ENCODE data around the gene ITGB3. TPM values are rescaled to one million over a fixed set of nuclear protein-coding genes. Genes with fewer than 3 reads are reported as not detected.

Gene ITGB3
- total and polyA plus RNA-seq, 2 experiments from 2014 or later, result 3.5 to 7.2 TPM

DNA sequence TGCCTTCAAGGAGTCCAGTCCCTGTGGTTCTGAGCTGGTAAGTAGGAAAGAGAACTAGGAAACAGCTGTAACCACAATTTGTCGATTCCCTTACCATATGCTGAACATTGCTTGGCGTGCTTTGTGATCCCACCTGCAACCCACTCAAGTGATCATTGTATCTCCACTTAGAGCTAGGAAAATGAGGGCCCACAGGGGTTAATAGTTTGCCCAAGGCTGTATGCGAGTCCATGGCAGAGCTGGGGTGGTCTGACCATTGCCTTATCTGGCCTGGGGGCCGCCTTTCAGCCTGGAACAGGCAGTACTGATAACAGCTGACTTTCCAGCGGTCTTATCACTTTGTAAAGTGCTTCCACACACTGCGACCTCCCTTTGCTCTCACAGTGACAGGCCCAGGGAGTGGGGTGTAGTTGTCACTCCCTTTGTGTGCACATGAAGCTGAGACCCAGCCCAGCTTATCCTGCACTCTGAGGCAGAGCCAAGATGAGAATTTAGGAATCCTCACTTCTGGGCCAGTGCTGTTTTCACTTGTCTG, 34.7 kb upstream of the ITGB3 start:
- DNase-seq, result no peak
- no peaks in the 10 kb centered on the region for H3K27me3 ChIP-seq (replicated peaks; ENCODE audit: insufficient read depth)
- in situ Hi-C loops (cut with MboI), result no loop called here
- no peak overlapping the region for H3K4me3 ChIP-seq
- no peaks in the 10 kb centered on the region for H3F3A ChIP-seq (ENCODE audit: insufficient read depth)
- no peaks in the 10 kb centered on the region for H3K4me1 ChIP-seq (ENCODE audit: insufficient read depth)
- no peak overlapping the region for H3K27ac ChIP-seq
- no peak overlapping the region for H3K9ac ChIP-seq
- no peaks in the 10 kb centered on the region for H3K9me3 ChIP-seq (ENCODE audit: low read depth)
- no peaks in the 10 kb centered on the region for H3K9me2 ChIP-seq (ENCODE audit: insufficient read depth)
- H3K36me3 ChIP-seq (ENCODE audit: low read depth), result no peaks in the 10 kb centered on the region
- no peak overlapping the region for H3K4me2 ChIP-seq (ENCODE audit: unreplicated experiment)
- WGBS, 2 experiments (ENCODE audit: low coverage in 1 of 2, low lambda C conversion rate in 2 of 2, missing lambda C conversion rate in 2 of 2), result 85 to 86% methylated on average over 6 of the region's 6 CpGs
- H4K20me1 ChIP-seq (ENCODE audit: insufficient read depth), result no peaks in the 10 kb centered on the region
- H2AFZ ChIP-seq, result no peak overlapping the region
- H3K79me2 ChIP-seq (ENCODE audit: insufficient read depth), result no peaks in the 10 kb centered on the region
- TF ChIP-seq EZH2phosphoT487 (IDR thresholded peaks at IDR 0.05; ENCODE audit: insufficient read depth, low read depth) (no peak), EZH2 (IDR thresholded peaks at IDR 0.05; ENCODE audit: insufficient read depth, poor library complexity, severe bottlenecking) (no peak)

DNA sequence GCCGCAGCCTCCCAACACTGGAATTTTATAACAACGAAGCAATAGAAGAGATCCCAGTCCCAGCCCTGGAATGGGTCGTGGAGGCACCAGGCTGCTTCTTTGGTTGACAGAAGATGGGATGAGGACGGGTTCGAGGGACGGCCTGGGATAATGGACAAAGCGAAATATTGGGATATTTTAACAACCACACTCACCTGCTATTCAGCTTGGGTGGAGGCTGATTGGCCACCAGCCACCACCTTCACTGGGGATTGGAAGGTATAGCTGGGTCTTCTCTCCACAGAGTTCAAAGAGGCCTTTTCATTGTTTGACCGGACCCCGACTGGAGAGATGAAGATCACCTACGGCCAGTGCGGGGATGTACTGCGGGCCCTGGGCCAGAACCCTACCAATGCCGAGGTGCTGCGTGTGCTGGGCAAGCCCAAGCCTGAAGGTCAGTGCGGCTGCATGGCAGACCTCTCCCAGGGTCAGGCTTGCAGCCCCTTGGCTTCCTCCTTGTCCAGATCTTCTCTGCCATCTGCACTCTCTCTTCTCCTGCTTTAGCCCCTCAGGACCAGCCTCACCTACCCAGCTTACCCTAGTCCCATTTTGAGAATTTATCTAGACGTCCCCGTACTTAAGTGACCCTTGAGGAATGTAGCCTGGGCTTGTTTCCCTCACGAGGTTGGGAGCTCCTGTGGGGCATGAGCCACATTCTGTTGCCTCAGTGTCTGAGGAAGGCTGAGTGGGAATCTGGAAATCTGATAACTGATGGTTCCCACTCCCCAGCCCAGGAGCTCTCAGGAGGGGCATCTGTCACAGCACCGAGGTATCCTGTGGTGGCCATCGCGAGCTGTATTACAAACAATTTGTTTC, 33.8 kb upstream of the ITGB3 start:
- H2AFZ ChIP-seq, result no peak overlapping the region
- H4K20me1 ChIP-seq (ENCODE audit: insufficient read depth), result no peaks in the 10 kb centered on the region
- H3K9ac ChIP-seq, result no peak overlapping the region
- H3K9me2 ChIP-seq (ENCODE audit: insufficient read depth), result no peaks in the 10 kb centered on the region
- H3K9me3 ChIP-seq (ENCODE audit: low read depth), result no peaks in the 10 kb centered on the region
- in situ Hi-C loops (cut with MboI), result no loop called here
- no peak overlapping the region for H3K27ac ChIP-seq
- H3K36me3 ChIP-seq (ENCODE audit: low read depth), result no peaks in the 10 kb centered on the region
- TF ChIP-seq EZH2phosphoT487 (IDR thresholded peaks at IDR 0.05; ENCODE audit: insufficient read depth, low read depth) (no peak), EZH2 (IDR thresholded peaks at IDR 0.05; ENCODE audit: insufficient read depth, poor library complexity, severe bottlenecking) (no peak)
- no peak overlapping the region for H3K4me2 ChIP-seq (ENCODE audit: unreplicated experiment)
- 91 to 93% methylated on average over 21 of the region's 21 CpGs for WGBS, 2 experiments (ENCODE audit: low coverage in 1 of 2, low lambda C conversion rate in 2 of 2, missing lambda C conversion rate in 2 of 2)
- no peak for DNase-seq
- peaks cover 3% of the 10 kb centered on the region for H3K4me1 ChIP-seq (ENCODE audit: insufficient read depth)
- H3K27me3 ChIP-seq (replicated peaks; ENCODE audit: insufficient read depth), result no peaks in the 10 kb centered on the region
- no peak overlapping the region for H3K4me3 ChIP-seq
- no peaks in the 10 kb centered on the region for H3F3A ChIP-seq (ENCODE audit: insufficient read depth)
- H3K79me2 ChIP-seq (ENCODE audit: insufficient read depth), result no peaks in the 10 kb centered on the region

DNA sequence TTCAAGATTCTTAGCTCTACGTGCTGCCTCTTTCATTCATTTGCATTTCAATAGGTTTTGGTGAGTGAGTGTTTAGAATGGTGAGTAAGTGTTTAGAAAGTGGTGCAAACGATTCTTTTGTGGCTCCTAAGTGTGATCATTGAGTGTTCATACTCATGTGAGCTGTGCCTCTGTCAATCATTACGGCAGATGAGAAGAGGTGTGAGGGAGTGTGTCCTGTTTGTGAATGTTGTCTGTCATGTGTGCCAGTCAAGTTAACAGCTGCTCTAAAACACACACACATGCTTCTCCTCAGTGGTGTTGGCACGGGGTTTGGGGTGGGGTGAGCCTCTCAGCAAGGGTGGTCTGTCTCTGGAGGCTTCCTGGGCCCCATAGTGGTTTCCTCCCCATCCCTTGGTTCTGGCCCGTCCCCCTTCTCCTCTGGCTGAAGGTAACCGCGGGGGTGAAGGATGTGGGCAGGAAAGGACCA, 33.1 kb upstream of the ITGB3 start:
- in situ Hi-C loops (cut with MboI), result no loop called here
- H3K79me2 ChIP-seq (ENCODE audit: insufficient read depth), result no peaks in the 10 kb centered on the region
- no peak overlapping the region for H3K4me3 ChIP-seq
- H3K9me2 ChIP-seq (ENCODE audit: insufficient read depth), result no peaks in the 10 kb centered on the region
- WGBS, 2 experiments (ENCODE audit: low coverage in 1 of 2, low lambda C conversion rate in 2 of 2, missing lambda C conversion rate in 2 of 2), result 67 to 70% methylated on average over 7 of the region's 7 CpGs
- H3K27ac ChIP-seq, result no peak overlapping the region
- no peaks in the 10 kb centered on the region for H3K9me3 ChIP-seq (ENCODE audit: low read depth)
- H3K4me2 ChIP-seq (ENCODE audit: unreplicated experiment), result no peak overlapping the region
- H3K36me3 ChIP-seq (ENCODE audit: low read depth), result no peaks in the 10 kb centered on the region
- no peak for DNase-seq
- no peaks in the 10 kb centered on the region for H4K20me1 ChIP-seq (ENCODE audit: insufficient read depth)
- peaks cover 2% of the 10 kb centered on the region; the same call in 1 of the 2 replicates for H3F3A ChIP-seq (ENCODE audit: insufficient read depth)
- TF ChIP-seq EZH2phosphoT487 (IDR thresholded peaks at IDR 0.05; ENCODE audit: insufficient read depth, low read depth), result no peak
- TF ChIP-seq EZH2 (IDR thresholded peaks at IDR 0.05; ENCODE audit: insufficient read depth, poor library complexity, severe bottlenecking), result no peak
- peaks cover 10% of the 10 kb centered on the region for H3K4me1 ChIP-seq (ENCODE audit: insufficient read depth)
- H3K27me3 ChIP-seq (replicated peaks; ENCODE audit: insufficient read depth), result no peaks in the 10 kb centered on the region
- no peak overlapping the region for H2AFZ ChIP-seq
- H3K9ac ChIP-seq, result no peak overlapping the region

DNA sequence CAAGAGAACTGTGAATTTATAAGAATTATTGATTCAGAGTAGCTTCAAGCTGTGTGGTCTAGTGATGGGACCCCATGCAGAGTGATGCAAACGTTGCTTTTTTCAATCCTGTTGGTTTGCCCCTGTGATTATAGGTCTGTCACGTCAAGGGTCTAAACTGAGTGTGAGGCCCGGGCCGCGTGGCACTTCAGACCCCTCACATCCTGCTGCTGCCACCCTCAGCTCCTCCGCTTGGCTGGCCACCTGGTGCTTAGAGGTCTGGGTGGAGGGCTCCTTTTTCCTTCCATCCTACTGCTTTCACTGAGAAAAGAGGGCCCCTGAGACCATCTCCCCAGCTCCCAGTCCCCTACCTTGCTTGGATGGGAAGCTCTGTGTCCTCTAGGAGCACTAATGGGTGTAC, 32.5 kb upstream of the ITGB3 start:
- Histone ChIP-seq H3K9me3 (ENCODE audit: low read depth) (no peaks in the 10 kb centered on the region), H3K4me2 (ENCODE audit: unreplicated experiment) (no peak overlapping the region), H3K4me3 (no peak overlapping the region), H3K4me1 (ENCODE audit: insufficient read depth) (peaks cover 16% of the 10 kb centered on the region), H3K79me2 (ENCODE audit: insufficient read depth) (no peaks in the 10 kb centered on the region), H4K20me1 (ENCODE audit: insufficient read depth) (no peaks in the 10 kb centered on the region), H3K9ac (no peak overlapping the region), H3K36me3 (ENCODE audit: low read depth) (no peaks in the 10 kb centered on the region), H3F3A (ENCODE audit: insufficient read depth) (peaks cover 8% of the 10 kb centered on the region), H3K9me2 (ENCODE audit: insufficient read depth) (no peaks in the 10 kb centered on the region), H3K27me3 (replicated peaks; ENCODE audit: insufficient read depth) (no peaks in the 10 kb centered on the region), H2AFZ (no peak overlapping the region), H3K27ac (no peak overlapping the region)
- DNase-seq, result no peak
- no peak for TF ChIP-seq EZH2phosphoT487 (IDR thresholded peaks at IDR 0.05; ENCODE audit: insufficient read depth, low read depth)
- no peak for TF ChIP-seq EZH2 (IDR thresholded peaks at IDR 0.05; ENCODE audit: insufficient read depth, poor library complexity, severe bottlenecking)
- in situ Hi-C loops (cut with MboI), result no loop called here
- 86 to 87% methylated on average over 6 of the region's 6 CpGs for WGBS, 2 experiments (ENCODE audit: low coverage in 1 of 2, low lambda C conversion rate in 2 of 2, missing lambda C conversion rate in 2 of 2)

Measured in GM23248 (cell line).